Ectodermal cell (in vitro differentiated cells): ENCODE measurements around the gene WASF3.

ENCODE experiments used
- H3K27ac ChIP-seq: 2 replicates; pipeline ENCODE4 v1.7.0; 2013; ENCODE audit warnings: mild to moderate bottlenecking, low read depth, low read length; ENCODE audit not compliant: insufficient read depth, poor library complexity, severe bottlenecking
- H3K27me3 ChIP-seq: 2 replicates; pipeline ENCODE4 v1.7.0; 2013; ENCODE audit warnings: mild to moderate bottlenecking, low read length; ENCODE audit not compliant: insufficient read depth, control insufficient read depth, poor library complexity, severe bottlenecking
- H3K36me3 ChIP-seq: one replicate; pipeline ENCODE4 v1.7.0; 2013; ENCODE audit warnings: low read length; ENCODE audit not compliant: control insufficient read depth, insufficient read depth
- H3K4me1 ChIP-seq: one replicate; pipeline ENCODE4 v1.7.0; 2013; ENCODE audit warnings: low read length; ENCODE audit not compliant: control insufficient read depth, insufficient read depth
- H3K4me3 ChIP-seq: 2 replicates; pipeline ENCODE4 v1.7.0; 2013; ENCODE audit warnings: low read depth, low read length, control low read depth; ENCODE audit not compliant: insufficient read depth
- H3K9me3 ChIP-seq: 2 replicates; pipeline ENCODE4 v1.7.0; 2013; ENCODE audit warnings: mild to moderate bottlenecking, low read length, moderate library complexity; ENCODE audit not compliant: control insufficient read depth
- WGBS, 2 experiments: methylation state at CpG; one replicate each; pipeline ENCODE4 v1.1.7; 2013; ENCODE audit warnings: missing lambda C conversion rate in 2 of 2; 5-methylcytosine and 5-hydroxymethylcytosine counted together

Gene WASF3

DNA sequence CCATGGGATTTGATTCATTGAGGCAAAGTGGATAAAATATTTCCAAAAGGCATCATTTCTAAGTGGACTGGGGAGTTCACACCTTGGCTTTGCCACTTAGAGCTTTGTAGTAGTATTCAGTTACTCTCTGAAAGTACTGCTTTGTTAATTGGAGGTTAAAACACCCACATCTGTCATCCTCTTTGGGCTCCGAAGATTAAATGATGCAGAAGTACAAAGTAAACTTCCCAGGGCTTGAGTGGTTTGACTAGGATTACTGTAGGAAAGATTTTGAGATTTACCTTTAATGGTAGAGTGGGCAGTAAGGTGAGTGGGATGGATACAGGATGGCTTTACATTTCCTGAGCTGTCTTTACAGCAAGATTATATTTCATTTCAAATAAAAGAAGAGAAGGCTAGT is 42.4 kb downstream of the WASF3 start:
- 94 to 100% methylated on average over 1 of the region's 1 CpG for WGBS, 2 experiments
- Histone ChIP-seq H3K4me1 (peaks cover 6% of the 10 kb centered on the region), H3K4me3 (no peak overlapping the region), H3K27me3 (no peaks in the 10 kb centered on the region), H3K36me3 (no peaks in the 10 kb centered on the region), H3K9me3 (no peaks in the 10 kb centered on the region), H3K27ac (no peak overlapping the region)

DNA sequence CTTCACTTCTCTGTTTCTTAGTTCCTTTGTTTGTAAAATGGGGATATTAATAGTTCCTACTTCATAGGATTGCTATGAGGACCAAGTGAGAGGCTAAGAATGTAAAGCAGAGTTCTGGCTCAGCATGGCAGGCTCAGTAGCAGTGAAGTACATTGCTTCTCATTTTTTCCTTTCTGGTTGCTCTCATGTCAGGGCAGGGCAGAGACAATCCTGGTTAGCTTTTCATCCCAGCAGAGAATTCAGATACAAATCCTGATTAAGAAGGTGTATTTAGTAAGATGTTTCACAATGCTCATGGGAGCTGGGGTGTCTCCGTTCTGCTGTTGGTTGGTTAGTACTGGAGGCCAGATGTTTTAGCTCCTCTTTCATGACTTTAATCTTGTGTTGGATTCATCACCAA is 42.9 kb downstream of the WASF3 start:
- H3K4me3 ChIP-seq, result no peak overlapping the region
- H3K4me1 ChIP-seq, result peaks cover 8% of the 10 kb centered on the region
- H3K36me3 ChIP-seq, result no peaks in the 10 kb centered on the region
- H3K27me3 ChIP-seq, result no peaks in the 10 kb centered on the region
- H3K27ac ChIP-seq, result no peak overlapping the region
- no peaks in the 10 kb centered on the region for H3K9me3 ChIP-seq
- WGBS, 2 experiments, result 94 to 100% methylated on average over 1 of the region's 1 CpG

DNA sequence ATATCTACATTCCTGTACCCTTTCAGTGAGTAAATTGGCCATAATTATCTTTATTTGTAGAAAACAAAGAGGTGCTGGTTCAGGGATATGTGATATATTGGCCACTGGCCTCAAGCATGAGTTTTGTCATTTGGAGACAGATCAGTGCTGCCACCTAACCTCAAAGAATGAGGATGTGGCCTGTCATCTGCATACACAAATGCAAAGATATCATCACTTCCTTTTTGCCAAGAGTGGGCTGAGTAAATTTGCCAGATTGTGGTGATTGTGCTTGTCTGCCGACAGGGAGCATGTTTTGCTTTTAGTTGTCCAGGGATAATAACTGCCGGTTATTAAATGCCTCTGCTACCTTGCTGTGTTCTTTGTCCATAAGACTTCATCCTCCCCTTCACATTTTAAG is 44.2 kb downstream of the WASF3 start:
- WGBS, 2 experiments, result 88 to 92% methylated on average over 2 of the region's 2 CpGs
- Histone ChIP-seq H3K4me3 (no peak overlapping the region), H3K36me3 (no peaks in the 10 kb centered on the region), H3K27me3 (no peaks in the 10 kb centered on the region), H3K4me1 (peaks cover 8% of the 10 kb centered on the region), H3K27ac (no peak overlapping the region), H3K9me3 (no peaks in the 10 kb centered on the region)

DNA sequence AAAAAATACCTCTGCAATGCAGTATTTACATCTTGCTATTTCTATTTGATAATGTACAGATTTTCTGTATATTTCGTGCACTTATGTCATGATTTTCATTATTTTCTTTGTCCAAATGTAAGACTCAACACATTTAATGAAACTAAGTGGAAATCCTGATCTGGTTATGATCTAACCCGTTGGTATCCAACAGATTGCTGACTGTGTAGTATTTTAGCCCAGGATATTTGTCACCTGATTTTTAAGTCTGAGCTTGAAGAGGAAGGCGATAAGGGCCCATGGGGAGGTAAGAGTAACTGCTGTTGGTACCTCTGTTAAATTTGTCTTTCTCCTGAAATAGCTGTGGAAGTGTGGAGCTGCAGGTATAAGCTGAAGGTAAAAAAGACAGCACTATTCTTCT is 45.3 kb downstream of the WASF3 start:
- WGBS, 2 experiments, result 92 to 93% methylated on average over 2 to 3 of the region's 3 CpGs
- H3K9me3 ChIP-seq, result no peaks in the 10 kb centered on the region
- no peaks in the 10 kb centered on the region for H3K27me3 ChIP-seq
- H3K4me1 ChIP-seq, result peaks cover 8% of the 10 kb centered on the region
- no peak overlapping the region for H3K27ac ChIP-seq
- H3K36me3 ChIP-seq, result no peaks in the 10 kb centered on the region
- H3K4me3 ChIP-seq, result no peak overlapping the region

DNA sequence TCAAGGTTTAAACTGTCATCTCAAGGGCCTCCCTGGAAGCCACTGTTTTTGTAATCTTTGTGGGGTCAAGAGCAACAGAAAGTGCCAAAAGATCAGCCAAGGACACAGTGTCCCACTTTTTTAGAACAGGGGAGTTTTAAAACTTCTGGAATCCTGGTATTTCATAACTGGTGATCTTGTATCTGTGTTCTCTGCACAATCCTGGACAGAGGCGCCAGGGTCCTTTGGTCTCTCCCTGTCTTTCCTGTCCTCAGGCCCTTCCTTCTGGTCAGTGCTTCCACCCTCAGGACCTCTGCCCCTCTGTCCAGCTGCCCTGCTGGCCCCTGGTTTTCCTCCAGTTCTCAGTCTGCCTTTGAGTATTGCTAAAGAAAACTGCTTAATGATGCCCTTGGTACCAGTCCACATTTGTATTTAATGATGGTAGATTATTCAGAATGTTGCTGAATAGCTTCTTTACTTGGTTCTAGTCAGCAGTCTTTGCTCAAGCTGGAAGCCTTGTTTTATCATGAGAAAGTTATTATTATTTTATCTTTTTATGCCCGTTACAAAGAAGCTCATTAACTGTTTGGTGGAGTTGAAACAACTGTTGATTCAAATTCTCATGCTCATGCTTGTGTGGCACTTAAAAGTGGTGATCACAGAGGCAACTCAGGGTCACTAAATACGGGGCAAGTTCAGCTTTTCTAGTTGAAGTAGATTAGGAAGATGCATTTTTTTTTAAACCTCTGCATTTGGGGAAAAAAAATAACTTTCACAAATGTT is 47.5 kb downstream of the WASF3 start:
- Histone ChIP-seq H3K36me3 (no peaks in the 10 kb centered on the region), H3K4me3 (no peak overlapping the region), H3K27me3 (no peaks in the 10 kb centered on the region), H3K9me3 (no peaks in the 10 kb centered on the region), H3K4me1 (peaks cover 8% of the 10 kb centered on the region), H3K27ac (no peak overlapping the region)
- 93 to 98% methylated on average over 3 of the region's 3 CpGs for WGBS, 2 experiments

DNA sequence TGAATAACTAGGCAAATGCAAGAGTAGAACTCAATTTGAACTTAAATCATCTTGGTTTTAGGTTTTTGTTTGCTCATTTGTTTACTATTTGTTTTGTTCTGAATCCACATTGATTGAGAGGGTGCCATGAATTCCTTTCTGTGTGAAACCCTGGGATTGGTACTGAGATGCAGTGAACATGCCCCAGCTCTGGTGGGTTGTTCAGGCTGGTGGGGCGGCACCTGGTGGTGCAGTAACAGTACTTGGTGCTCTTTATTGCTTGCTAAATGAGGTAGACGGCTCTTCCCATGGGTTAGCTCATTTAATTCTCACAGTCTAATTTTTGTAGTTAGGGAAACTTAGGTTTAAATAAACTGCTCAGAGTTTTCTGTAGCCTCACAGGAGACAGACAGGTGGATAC is 48.4 kb downstream of the WASF3 start:
- no peaks in the 10 kb centered on the region for H3K27me3 ChIP-seq
- WGBS, 2 experiments, result 72 to 83% methylated on average over 2 of the region's 2 CpGs
- no peak overlapping the region for H3K4me3 ChIP-seq
- H3K27ac ChIP-seq, result no peak overlapping the region
- H3K9me3 ChIP-seq, result no peaks in the 10 kb centered on the region
- H3K4me1 ChIP-seq, result peaks cover 8% of the 10 kb centered on the region
- no peaks in the 10 kb centered on the region for H3K36me3 ChIP-seq

DNA sequence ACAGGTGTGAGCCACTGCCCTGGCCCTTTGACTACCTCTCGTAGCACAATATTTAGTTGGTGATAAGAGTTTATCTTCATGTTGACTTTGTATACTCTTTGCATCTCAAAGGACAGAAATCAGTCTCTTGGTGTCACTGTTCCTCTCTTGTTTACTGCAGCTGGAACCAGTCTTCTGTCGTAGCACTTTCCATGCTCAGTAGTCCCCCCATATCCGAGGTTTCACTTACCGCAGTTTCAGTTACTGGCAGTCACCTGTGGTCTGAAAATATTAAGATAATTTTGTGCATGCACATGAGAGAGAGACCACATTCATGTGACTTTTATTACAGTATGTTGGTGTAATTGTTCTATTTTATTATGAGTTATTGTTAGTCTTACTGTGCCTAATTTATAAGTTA is 49.1 kb downstream of the WASF3 start:
- H3K27me3 ChIP-seq, result no peaks in the 10 kb centered on the region
- H3K27ac ChIP-seq, result no peak overlapping the region
- H3K4me1 ChIP-seq, result peaks cover 8% of the 10 kb centered on the region
- no peaks in the 10 kb centered on the region for H3K9me3 ChIP-seq
- no peaks in the 10 kb centered on the region for H3K36me3 ChIP-seq
- H3K4me3 ChIP-seq, result no peak overlapping the region
- WGBS, 2 experiments, result 68 to 75% methylated on average over 4 of the region's 4 CpGs

DNA sequence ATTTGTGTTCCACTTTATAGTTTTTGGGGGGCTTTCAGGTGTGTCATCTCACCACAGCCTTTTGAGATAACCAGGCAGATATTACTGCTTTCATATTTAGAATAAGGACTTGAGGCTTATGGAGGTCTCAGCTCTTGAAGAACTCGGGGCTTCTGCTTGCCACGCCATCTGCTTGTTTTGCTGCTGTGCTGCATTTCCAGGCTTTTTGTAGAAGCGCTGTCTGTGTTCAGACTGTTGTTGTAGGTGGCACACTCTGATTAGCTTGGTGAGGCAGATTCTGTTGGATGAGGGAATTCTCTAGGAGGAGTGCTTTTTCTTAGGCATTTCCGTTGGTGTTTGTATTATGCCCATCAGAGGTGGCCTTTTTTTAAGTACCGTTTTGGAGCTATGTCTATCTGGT is 57.2 kb downstream of the WASF3 start:
- Histone ChIP-seq H3K36me3 (peaks cover 7% of the 10 kb centered on the region), H3K27me3 (no peaks in the 10 kb centered on the region), H3K4me3 (no peak overlapping the region), H3K9me3 (no peaks in the 10 kb centered on the region), H3K4me1 (no peaks in the 10 kb centered on the region), H3K27ac (no peak overlapping the region)
- WGBS, 2 experiments, result 92% methylated on average over 5 of the region's 5 CpGs

DNA sequence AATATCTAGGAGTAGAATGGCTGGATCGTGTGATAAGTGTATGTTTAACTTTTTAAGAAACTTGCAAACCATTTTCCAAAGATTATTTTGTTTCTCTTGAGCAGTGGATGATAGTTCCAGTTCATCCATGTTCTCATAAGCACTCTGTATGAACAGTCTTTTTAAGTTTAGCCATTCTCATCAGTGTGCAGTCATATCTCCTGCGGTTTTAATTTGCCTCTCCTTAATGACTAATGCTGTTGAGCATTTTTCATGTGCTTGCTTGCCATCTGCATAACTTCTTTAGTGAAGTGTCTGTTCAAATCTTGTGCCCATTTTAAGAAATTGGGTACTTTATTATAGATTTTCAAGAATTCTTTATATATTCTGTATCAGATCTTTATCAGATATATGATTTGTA is 58.6 kb downstream of the WASF3 start:
- Histone ChIP-seq H3K9me3 (no peaks in the 10 kb centered on the region), H3K4me3 (no peak overlapping the region), H3K4me1 (no peaks in the 10 kb centered on the region), H3K27me3 (no peaks in the 10 kb centered on the region), H3K27ac (no peak overlapping the region), H3K36me3 (peaks cover 7% of the 10 kb centered on the region)
- WGBS, 2 experiments, result 90 to 95% methylated on average over 1 to 2 of the region's 2 CpGs

DNA sequence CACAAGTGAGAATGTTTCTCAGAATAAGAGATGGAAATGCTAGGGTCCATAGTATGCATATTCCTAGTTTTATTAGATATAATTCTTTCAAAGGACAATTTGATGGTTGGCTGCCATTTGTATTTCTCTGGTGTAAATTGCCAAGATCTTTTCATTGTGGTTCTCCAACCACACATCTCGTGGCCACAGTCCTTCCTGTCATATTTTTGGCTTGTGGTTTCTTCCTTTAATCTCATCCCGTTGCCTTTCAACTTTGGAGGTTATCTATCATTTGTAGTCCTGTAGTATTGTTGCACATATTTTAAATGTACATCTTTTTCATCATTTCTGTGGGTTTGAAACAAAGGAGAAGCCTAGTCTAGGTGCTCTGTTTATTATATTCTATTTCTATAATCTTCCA is 61.2 kb downstream of the WASF3 start:
- no peaks in the 10 kb centered on the region for H3K9me3 ChIP-seq
- H3K4me1 ChIP-seq, result no peaks in the 10 kb centered on the region
- no peak overlapping the region for H3K27ac ChIP-seq
- H3K4me3 ChIP-seq, result no peak overlapping the region
- H3K27me3 ChIP-seq, result no peaks in the 10 kb centered on the region
- WGBS, 2 experiments, result 92 to 95% methylated on average over 1 to 2 of the region's 2 CpGs
- H3K36me3 ChIP-seq, result peaks cover 9% of the 10 kb centered on the region

DNA sequence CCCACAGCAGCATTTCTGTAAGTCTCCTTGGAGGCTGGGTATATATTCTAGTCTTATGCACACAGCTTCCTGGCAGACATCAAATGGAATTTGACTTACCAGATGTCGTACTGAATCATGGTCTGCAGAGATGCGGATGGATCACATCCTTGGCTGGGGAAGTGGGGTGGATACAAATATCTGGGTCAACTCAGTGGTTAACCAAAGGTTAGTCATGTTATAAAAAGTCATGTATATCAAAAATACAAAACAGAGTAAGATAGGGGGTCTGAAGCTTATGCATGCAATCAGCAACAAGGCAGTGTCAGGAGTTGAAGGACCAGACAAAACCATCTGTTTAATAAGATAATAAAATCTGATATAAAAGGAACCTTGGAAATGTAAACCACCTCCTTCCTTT is 61.9 kb downstream of the WASF3 start:
- 97 to 98% methylated on average over 2 of the region's 2 CpGs for WGBS, 2 experiments

More for the DNA sequence above, 61.9 kb downstream of the WASF3 start:
- Histone ChIP-seq H3K9me3 (no peaks in the 10 kb centered on the region), H3K27ac (no peak overlapping the region), H3K36me3 (peaks cover 7% of the 10 kb centered on the region), H3K4me1 (no peaks in the 10 kb centered on the region), H3K4me3 (no peak overlapping the region), H3K27me3 (no peaks in the 10 kb centered on the region)
